ENCODE measurements around the gene GUCY1B1. TPM values are rescaled to one million over a fixed set of nuclear protein-coding genes. Genes with fewer than 3 reads are reported as not detected.

The GUCY1B1 gene
- total and polyA plus RNA-seq, 7 donors = 2.7 to 7.7 (median 3.8) TPM

DNA sequence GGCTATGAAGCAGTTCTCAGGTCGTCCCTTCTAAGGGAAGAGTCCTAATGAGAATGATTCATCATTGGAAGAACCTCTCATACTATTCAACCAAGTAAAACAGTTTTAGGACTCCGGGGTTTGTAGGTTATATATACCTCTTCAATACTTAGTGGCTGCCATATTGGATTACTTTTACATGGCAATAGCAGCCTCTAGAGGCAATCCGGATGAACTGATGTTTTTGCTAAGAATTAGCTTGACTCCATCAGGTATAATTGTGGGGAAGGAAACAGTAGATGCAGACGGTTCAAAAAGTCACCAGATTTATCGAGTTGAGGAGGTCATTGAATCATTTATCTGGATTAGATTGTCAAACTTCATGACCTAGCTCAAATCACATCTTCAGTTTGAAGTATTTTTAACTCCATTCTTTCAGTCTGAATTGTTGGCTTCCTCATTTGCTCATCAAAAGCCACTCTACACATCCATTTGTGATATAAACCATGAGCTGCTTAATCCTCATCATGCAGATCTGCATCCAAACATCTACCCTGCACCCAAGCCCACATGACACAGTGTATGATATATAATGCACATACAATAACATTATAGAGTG is 28.4 kb downstream of the GUCY1B1 start:
- no peak for DNase-seq
- intact Hi-C loops (cut with DNase I) = loop anchor here in 1 of 2 donors (2.0 kb wide), 1 partner anchor 344 kb away; no protein-coding TSS in a partner anchor
- no peak overlapping the region for H3K27ac ChIP-seq

DNA sequence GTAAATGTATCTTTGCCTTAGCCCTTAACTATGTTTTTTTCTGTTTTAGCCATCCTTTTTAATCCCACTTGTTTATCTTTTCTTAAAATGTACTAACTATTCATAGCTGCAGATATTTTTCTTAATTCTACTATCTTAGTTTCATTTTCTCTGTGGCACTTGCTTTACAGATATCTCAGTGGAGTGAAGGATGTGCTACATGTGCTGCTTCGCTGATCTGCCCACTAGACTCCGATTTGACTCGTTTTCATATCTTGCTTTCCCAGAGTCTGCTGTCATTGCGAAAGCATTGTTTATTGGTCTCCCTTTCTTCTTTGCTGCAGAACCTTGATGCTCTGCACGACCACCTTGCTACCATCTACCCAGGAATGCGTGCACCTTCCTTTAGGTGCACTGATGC is 30.6 kb downstream of the GUCY1B1 start:
- intact Hi-C loops (cut with DNase I) = no loop called here
- Histone ChIP-seq H3K36me3 (ENCODE audit: insufficient read depth in 1 of 2, low read depth in 1 of 2) (no peaks in the 10 kb centered on the region), H3K27me3 (ENCODE audit: insufficient read depth in 3 of 3, low read length in 2 of 3) (no peaks in the 10 kb centered on the region), H3K4me1 (no peaks in the 10 kb centered on the region), H3K4me3 (peak overlapping the region; percentile 2), H3K9me3 (no peaks in the 10 kb centered on the region), H3K27ac (no peak overlapping the region)
- WGBS, 3 donors = 57 to 67% (median 63%) methylated on average over 6 of the region's 6 CpGs
- ATAC-seq (no peak), DNase-seq (no peak)
- TF ChIP-seq CTCF (IDR thresholded peaks at IDR 0.05) = no peak

More for the DNA sequence above, 28.4 kb downstream of the GUCY1B1 start:
- H3K27me3 ChIP-seq (ENCODE audit: insufficient read depth in 3 of 3, low read length in 2 of 3) = no peaks in the 10 kb centered on the region
- H3K36me3 ChIP-seq (ENCODE audit: insufficient read depth in 1 of 2, low read depth in 1 of 2) = no peaks in the 10 kb centered on the region
- ATAC-seq = peak in 2 of 4 donors; percentile 51
- no peaks in the 10 kb centered on the region for H3K4me1 ChIP-seq
- peak; percentile 50 for TF ChIP-seq CTCF (IDR thresholded peaks at IDR 0.05)
- no peak overlapping the region for H3K4me3 ChIP-seq
- H3K9me3 ChIP-seq = no peaks in the 10 kb centered on the region
- 38 to 44% (median 40%) methylated on average over 5 of the region's 5 CpGs for WGBS, 3 donors

DNA sequence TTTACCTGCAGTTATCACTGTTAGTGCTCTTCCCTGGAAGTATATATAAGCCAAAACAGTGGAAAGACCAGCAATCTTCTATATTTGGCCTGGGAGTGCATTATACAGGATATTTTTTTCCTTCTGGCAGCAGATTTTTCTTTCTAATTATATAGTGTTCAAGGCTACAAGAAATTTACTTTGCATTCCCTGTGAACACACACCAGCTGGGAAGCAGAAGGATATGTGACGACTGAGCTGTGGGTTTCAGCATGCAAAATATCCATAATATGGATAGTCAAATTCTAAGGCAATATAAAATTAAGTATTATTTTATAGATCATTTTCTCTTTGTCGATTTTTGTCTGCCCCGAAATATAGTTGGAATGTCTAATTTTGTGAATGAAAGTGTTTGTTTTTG is 31.2 kb downstream of the GUCY1B1 start:
- 68 to 89% (median 74%) methylated on average over 3 of the region's 3 CpGs for WGBS, 3 donors
- TF ChIP-seq CTCF (IDR thresholded peaks at IDR 0.05) = no peak
- Histone ChIP-seq H3K27ac (no peak overlapping the region), H3K4me1 (no peaks in the 10 kb centered on the region), H3K36me3 (ENCODE audit: insufficient read depth in 1 of 2, low read depth in 1 of 2) (no peaks in the 10 kb centered on the region), H3K27me3 (ENCODE audit: insufficient read depth in 3 of 3, low read length in 2 of 3) (no peaks in the 10 kb centered on the region), H3K9me3 (no peaks in the 10 kb centered on the region), H3K4me3 (no peak overlapping the region)
- intact Hi-C loops (cut with DNase I) = no loop called here
- DNase-seq (no peak), ATAC-seq (no peak)

GRCh38 chr4:155794589-155795236 is 35.9 kb downstream of the GUCY1B1 start:
- intact Hi-C loops (cut with DNase I) = no loop called here
- no peaks in the 10 kb centered on the region for H3K9me3 ChIP-seq
- TF ChIP-seq CTCF (IDR thresholded peaks at IDR 0.05) = no peak
- WGBS, 3 donors = 88% methylated on average over 1 of the region's 1 CpG
- no peak for DNase-seq
- H3K36me3 ChIP-seq (ENCODE audit: insufficient read depth in 1 of 2, low read depth in 1 of 2) = no peaks in the 10 kb centered on the region
- H3K4me1 ChIP-seq = no peaks in the 10 kb centered on the region
- no peaks in the 10 kb centered on the region for H3K27me3 ChIP-seq (ENCODE audit: insufficient read depth in 3 of 3, low read length in 2 of 3)
- no peak for ATAC-seq
- no peak overlapping the region for H3K27ac ChIP-seq
- no peak overlapping the region for H3K4me3 ChIP-seq
